Heart left ventricle (tissue), 16 donors: ENCODE measurements around the gene UST. TPM values are rescaled to one million over a fixed set of nuclear protein-coding genes. Genes with fewer than 3 reads are reported as not detected.

Source experiments
- ATAC-seq, 4 donors: fragments of 200-7000 bp; cut with Tn5 transposase; one replicate each; pipeline ENCODE4 v1.9.1; 2020 to 2022; ENCODE audit warnings: moderate library complexity in 4 of 4, mild to moderate bottlenecking in 3 of 4, moderate number of reproducible peaks in 1 of 4
- DNase-seq, 5 donors: peaks; one replicate each; pipeline ENCODE4 v3.0.0-alpha.2; 2020
- H3K27ac ChIP-seq, 12 donors: fragments of 200-600 bp; sonication (generic) in 4 of 12; one replicate each; pipeline versions ENCODE4 v1.5.0 to v1.8.0; 2016 to 2022; ENCODE audit warnings: mild to moderate bottlenecking in 2 of 12
- H3K27me3 ChIP-seq, 9 donors: fragments of 200-600 bp; sonication (generic) in 2 of 9; one replicate each; pipeline versions ENCODE4 v1.5.1 to v1.8.0; 2016 to 2022; ENCODE audit warnings: mild to moderate bottlenecking in 3 of 9
- H3K36me3 ChIP-seq, 9 donors: fragments of 200-600 bp; sonication (generic) in 2 of 9; one replicate each; pipeline versions ENCODE4 v1.5.0 to v1.8.0; 2018 to 2022; ENCODE audit warnings: mild to moderate bottlenecking in 2 of 9
- H3K4me1 ChIP-seq, 12 donors: fragments of 200-600 bp; sonication (generic) in 4 of 12; one replicate each; pipeline versions ENCODE4 v1.5.0 to v1.8.0; 2016 to 2022; ENCODE audit warnings: mild to moderate bottlenecking in 3 of 12
- H3K4me3 ChIP-seq, 12 donors: fragments of 200-600 bp; sonication (generic) in 4 of 12; one replicate each; pipeline versions ENCODE4 v1.5.0 to v1.8.0; 2017 to 2022; ENCODE audit warnings: mild to moderate bottlenecking in 9 of 12, moderate library complexity in 4 of 12
- H3K9me3 ChIP-seq, 12 donors: fragments of 200-600 bp; sonication (generic) in 4 of 12; one replicate each; pipeline versions ENCODE4 v1.5.0 to v1.8.0; 2016 to 2022; ENCODE audit warnings: mild to moderate bottlenecking in 1 of 12
- CTCF ChIP-seq, 12 donors: fragments of 200-600 bp; sonication (generic) in 4 of 12; IDR thresholded peaks; one replicate each; pipeline versions ENCODE4 v1.5.0 to v1.8.0; 2018 to 2022; ENCODE audit warnings: antibody characterized with exemption in 12 of 12, mild to moderate bottlenecking in 5 of 12
- POLR2A ChIP-seq, 2 donors: fragments of 450-650 bp; IDR thresholded peaks; one replicate each; pipeline ENCODE4 v1.6.1; 2017; ENCODE audit warnings: antibody characterized with exemption in 2 of 2, mild to moderate bottlenecking in 2 of 2, moderate library complexity in 2 of 2
- WGBS, 4 donors: extraction: QIAGEN DNeasy Blood & Tissue Kit in 2 of 4; methylation state at CpG; one replicate each; pipeline versions ENCODE4 v1.1.5 to v1.1.7; 2013 to 2018; 5-methylcytosine and 5-hydroxymethylcytosine counted together
- intact Hi-C, 10 donors: fragments of 100-400 bp; cut with DNase I; formaldehyde crosslinking; loops; one replicate each; pipeline versions ENCODE4 v1.11.1 to v1.14.2; 2022
- polyA plus RNA-seq, 2 donors: library from polyadenylated mRNA; stranded (reverse); fragments of 200-250 nt; gene quantifications; one replicate each; pipeline ENCODE4 v1.2.3, GENCODE V29; 2013
- total RNA-seq, 9 donors: library from RNA; depleted of rRNA in 2 of 9; stranded (reverse); fragments of >200 nt in 2 of 9; fragmentation: NEBNext Ultra II Directional in 3 of 9; extraction: Animal tissue kit (Norgen Biotek cat#: 25700) in 3 of 9; gene quantifications; one replicate each; pipeline versions ENCODE4 v1.1.0 to v1.2.4, GENCODE V29; 2016 to 2023
- donor health status: ischemic (EF 13 %, LVEDD 7.1; RV severe dilation, severe dysfunction).
- donor health status: healthy with polysubstance abuse.
- donor health status: DM: no; HTN: yes; CAD: no.
- donor health status: DM: no; HTN: no; CAD: no.
- donor health status: ischemic (EF 25% LVEDD 6.9; RV normal size, moderate dysfunction).
- donor health status: ischemic (EF 25% LVEDD 5.7; RV mildly dilated, moderate dysfunction).
- donor health status: healthy.
- donor health status: DM: yes; HTN: yes; CAD: no.
- donor health status: ischemic (EF 35%, LVEDD 5.7; RV mildly dilated, moderate dysfunction).
- donor health status: nonischemic (EF 11% LVEDD 7.7; RV severe dilation, severe dysfunction).
- donor health status: DM: yes; HTN: yes; CAD: no.
- donor health status: PGD.
- donor health status: ischemic (EF 29% LVEDD 5.4; RV normal size, mild dysfunction).
- donor health status: nonischemic (EF 23%, LVEDD 6.1; RV moderate dilation, normal function).

Gene UST
- total and polyA plus RNA-seq, 11 donors: 1.1 to 5.8 (median 2.7) TPM

- intact Hi-C loops: loop anchor here (1.0 to 5.0 kb wide), 9 partner anchors 199 to 386 kb away; partner anchors contain the start of gene UST (in 5 of the 10)
- no peak overlapping the region for H3K27ac ChIP-seq
- WGBS, 4 donors: 35 to 39% (median 37%) methylated on average over 12 of the region's 12 CpGs
- H3K36me3 ChIP-seq: no peaks in the 10 kb centered on the region
- H3K27me3 ChIP-seq: no peaks in the 10 kb centered on the region
- TF ChIP-seq CTCF (IDR thresholded peaks at IDR 0.05) (peak; percentile 72 to 93 (median 89)), POLR2A (IDR thresholded peaks at IDR 0.05) (no peak)
- ATAC-seq: peak; percentile 72 to 94 (median 90)
- no peaks in the 10 kb centered on the region for H3K9me3 ChIP-seq
- peaks cover 0 to 12% (median 0%) of the 10 kb centered on the region in 12 donors for H3K4me1 ChIP-seq
- H3K4me3 ChIP-seq: no peak overlapping the region
- DNase-seq: peak; percentile 76 to 84 (median 81)
Measured at GRCh38 chr6:148947621-148948444, 201.0 kb downstream of the UST start.

- H3K9me3 ChIP-seq: no peaks in the 10 kb centered on the region
- intact Hi-C loops: loop anchor here in 1 of 10 donors (5.0 kb wide), 1 partner anchor 209 kb away; no protein-coding TSS in a partner anchor
- DNase-seq: no peak
- no peak overlapping the region for H3K27ac ChIP-seq
- TF ChIP-seq POLR2A (IDR thresholded peaks at IDR 0.05) (no peak), CTCF (IDR thresholded peaks at IDR 0.05) (no peak)
- H3K4me3 ChIP-seq: no peak overlapping the region
- no peak for ATAC-seq
- peaks cover 0 to 3% (median 0%) of the 10 kb centered on the region in 12 donors for H3K4me1 ChIP-seq
- WGBS, 4 donors: 83 to 93% (median 86%) methylated on average over 6 of the region's 6 CpGs
- H3K27me3 ChIP-seq: no peaks in the 10 kb centered on the region
- no peaks in the 10 kb centered on the region for H3K36me3 ChIP-seq
Measured at GRCh38 chr6:148951662-148952061, 204.8 kb downstream of the UST start.

GRCh38 chr6:148952147-148953035 is 205.6 kb downstream of the UST start:
- whole genome bisulfite sequencing, 4 donors: 66 to 76% (median 75%) methylated on average over 10 of the region's 10 CpGs
- TF ChIP-seq CTCF (IDR thresholded peaks at IDR 0.05): no peak
- TF ChIP-seq POLR2A (IDR thresholded peaks at IDR 0.05): no peak
- no peak for DNase-seq
- no peak for ATAC-seq
- intact Hi-C loops: loop anchor here in 1 of 10 donors (5.0 kb wide), 1 partner anchor 210 kb away; no protein-coding TSS in a partner anchor
- Histone ChIP-seq H3K27ac (no peak overlapping the region), H3K4me3 (no peak overlapping the region), H3K27me3 (no peaks in the 10 kb centered on the region), H3K4me1 (peaks cover 0 to 3% (median 0%) of the 10 kb centered on the region in 12 donors), H3K9me3 (no peaks in the 10 kb centered on the region), H3K36me3 (no peaks in the 10 kb centered on the region)
